ENCODE results near the gene CLIP2.

- TF ChIP-seq POLR2A (IDR thresholded peaks at IDR 0.05; ENCODE audit: low read depth, low read length) (no peak), TAF1 (IDR thresholded peaks at IDR 0.05; ENCODE audit: low read depth, low read length) (no peak), POLR2AphosphoS5 (IDR thresholded peaks at IDR 0.05; ENCODE audit: low read depth, low read length) (no peak), PAX5 (IDR thresholded peaks at IDR 0.05; ENCODE audit: insufficient read depth, low read length, severe bottlenecking) (no peak), POU2F2 (IDR thresholded peaks at IDR 0.05; ENCODE audit: low read depth, low read length) (no peak)
Observed at GRCh38 chr7:74275401-74275881, 13.8 kb upstream of the CLIP2 start.

Data from GM12891 (cell line).